GM18502 (cell line): ENCODE measurements around the gene KAT2B.
"Not testable (repeated sequence)": the region's sequence is repeated elsewhere in the genome, so short reads cannot be mapped to it uniquely, and the experiment has no call there.

Experiments
- ATAC-seq: cut with Tn5 transposase; IDR thresholded peaks from one replicate; pipeline ENCODE4 v1.9.1; 2021; ENCODE audit warnings: mild to moderate bottlenecking; ENCODE audit not compliant: unreplicated experiment, poor library complexity

Gene KAT2B

DNA sequence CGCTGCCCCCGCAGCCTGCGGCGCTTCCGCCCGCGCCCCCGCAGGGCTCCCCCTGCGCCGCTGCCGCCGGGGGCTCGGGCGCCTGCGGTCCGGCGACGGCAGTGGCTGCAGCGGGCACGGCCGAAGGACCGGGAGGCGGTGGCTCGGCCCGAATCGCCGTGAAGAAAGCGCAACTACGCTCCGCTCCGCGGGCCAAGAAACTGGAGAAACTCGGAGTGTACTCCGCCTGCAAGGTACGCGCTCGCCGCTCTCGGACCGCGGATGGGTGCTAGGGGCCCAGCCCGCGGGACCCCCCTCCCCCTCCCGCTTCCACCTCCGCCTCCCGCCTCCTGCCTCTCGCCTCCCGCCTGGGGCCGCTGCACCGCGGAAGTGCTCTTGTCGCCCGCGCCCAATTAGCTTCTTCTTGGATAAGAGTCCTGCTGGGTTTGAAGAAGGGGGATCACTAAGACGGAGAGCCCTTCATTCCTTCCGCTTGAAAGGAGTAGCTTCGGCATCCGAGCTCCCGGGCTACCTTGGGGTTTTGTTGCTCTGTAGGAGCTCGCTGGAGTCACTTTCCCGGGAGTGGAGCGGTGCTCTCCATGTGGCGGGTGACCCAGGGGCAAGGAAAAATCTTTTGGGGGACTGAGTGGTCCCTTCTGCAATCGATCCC lies 426 bp downstream of the KAT2B start:
- peak; percentile 39 for ATAC-seq

- ATAC-seq: peak; percentile 53
Observed at GRCh38 chr3:20041197-20041780, 1.0 kb downstream of the KAT2B start.

DNA sequence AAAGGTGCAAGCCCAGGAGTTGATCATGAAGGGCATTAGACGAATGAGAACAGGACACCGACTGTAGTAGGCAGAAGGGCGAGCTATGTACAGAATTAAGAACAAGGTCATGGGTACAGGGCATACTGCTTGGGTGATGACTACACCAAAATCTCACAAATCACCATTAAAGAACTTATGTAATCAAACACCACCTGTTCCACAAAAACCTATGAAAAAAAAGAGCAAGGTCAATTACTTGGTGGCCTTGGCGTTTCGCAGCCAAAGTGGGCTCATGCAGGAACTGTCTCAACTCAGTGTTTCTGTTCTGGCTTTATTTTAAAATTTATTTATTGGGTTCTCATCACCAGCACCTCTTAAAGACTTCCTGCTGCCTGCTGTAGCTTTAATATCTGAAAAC lies 2.1 kb downstream of the KAT2B start:
- ATAC-seq: no peak

DNA sequence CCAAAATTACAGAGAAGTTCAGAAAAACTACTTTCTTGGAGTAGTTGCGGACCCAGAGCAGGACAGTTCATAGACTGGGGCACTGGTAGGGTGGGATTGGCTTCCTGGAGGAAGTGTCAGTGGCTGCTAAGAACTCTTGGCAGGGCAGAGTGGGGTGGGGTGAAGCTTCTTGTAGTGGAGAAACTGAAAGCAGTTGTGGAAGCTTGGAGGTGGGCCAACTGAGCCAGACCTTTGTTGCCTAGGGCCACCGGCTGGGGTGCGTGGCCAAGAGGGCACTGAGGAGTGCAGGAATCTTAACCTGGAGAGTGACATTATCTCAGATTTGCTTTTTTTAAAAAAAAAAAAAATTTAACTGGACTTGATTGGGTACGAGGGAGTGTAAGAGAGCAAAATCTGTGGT lies 3.1 kb downstream of the KAT2B start:
- peak; percentile 29 for ATAC-seq

GRCh38 chr3:20043825-20044224 lies 3.6 kb downstream of the KAT2B start:
- ATAC-seq: no peak

- not testable (repeated sequence) for ATAC-seq
Observed at GRCh38 chr3:20045141-20045540, 4.9 kb downstream of the KAT2B start.

- ATAC-seq: no peak
Observed at GRCh38 chr3:20046556-20046955, 6.3 kb downstream of the KAT2B start.

- no peak for ATAC-seq
Observed at GRCh38 chr3:20047341-20047779, 7.1 kb downstream of the KAT2B start.

- ATAC-seq: no peak
Observed at GRCh38 chr3:20047976-20048883, 8.0 kb downstream of the KAT2B start.

DNA sequence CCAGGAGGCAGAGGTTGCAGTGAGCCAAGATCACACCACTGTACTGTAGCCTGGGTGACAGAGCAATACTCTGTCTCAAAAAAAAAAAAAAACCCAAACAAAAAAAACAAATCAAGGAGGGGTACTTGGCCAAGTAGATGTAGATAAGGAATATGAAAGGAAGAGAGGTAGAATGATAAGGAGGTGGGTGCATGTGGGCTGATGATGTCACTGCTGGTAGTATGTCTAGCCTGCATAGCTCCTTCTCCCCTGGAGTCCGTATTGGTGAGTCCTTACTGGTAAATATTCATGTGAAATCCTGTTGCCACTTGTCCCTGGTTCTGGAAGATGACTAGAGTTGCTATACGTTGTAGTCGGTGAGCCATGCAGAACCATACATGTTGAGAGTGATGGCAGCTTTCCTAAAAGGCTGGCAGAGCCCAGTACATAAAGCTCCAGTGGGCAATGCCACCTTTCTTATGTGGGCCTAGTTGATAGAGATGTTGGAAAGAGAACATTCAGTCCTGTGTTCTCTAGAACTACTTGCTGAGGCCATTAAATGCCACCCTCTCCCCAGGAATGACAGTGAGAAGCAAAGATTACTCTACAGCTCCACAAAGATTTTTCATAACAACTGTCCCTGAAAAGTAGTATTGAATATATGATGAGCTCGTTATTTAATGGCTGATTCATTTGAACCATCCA lies 11.0 kb downstream of the KAT2B start:
- ATAC-seq: no peak

DNA sequence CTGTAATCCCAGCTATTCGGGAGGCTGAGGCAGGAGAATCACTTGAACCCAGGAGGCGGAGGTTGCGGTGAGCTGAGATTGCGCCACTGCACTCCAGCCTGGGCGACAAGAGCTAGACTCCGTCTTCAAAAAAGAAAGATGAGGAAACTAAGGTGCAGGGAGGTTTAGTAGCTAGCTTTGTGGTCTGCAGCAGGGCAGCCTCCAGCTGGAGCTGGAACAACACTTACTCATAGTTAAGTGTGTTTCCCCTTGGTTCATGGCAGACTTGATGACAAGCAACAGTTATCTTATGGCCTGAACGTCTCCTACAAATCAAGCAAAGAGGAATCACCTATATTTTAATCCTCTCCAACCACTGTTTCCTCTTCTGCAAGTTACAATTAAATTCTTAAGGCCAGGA lies 12.6 kb downstream of the KAT2B start:
- no peak for ATAC-seq

DNA sequence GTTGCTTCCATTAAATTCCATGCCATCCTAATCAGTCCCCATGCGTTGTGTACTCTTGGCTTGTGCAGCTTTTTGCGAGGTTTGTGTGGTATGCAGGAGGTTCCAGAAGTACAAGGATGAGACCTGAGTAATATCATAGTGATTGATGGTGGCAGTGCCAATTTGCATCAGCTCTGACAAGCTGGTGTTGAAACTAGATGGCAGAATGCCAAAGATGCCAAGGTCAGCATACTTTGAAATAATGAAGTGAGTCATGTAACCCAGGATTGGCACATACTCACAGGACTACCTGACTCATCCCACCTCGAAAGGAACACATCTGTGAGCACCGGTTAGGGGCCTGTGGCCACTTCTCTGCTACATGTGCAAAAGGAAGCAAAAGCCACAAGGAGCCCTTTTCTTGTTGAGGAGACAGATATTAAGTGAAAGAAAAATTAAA lies 14.3 kb downstream of the KAT2B start:
- peak; percentile 83 for ATAC-seq

DNA sequence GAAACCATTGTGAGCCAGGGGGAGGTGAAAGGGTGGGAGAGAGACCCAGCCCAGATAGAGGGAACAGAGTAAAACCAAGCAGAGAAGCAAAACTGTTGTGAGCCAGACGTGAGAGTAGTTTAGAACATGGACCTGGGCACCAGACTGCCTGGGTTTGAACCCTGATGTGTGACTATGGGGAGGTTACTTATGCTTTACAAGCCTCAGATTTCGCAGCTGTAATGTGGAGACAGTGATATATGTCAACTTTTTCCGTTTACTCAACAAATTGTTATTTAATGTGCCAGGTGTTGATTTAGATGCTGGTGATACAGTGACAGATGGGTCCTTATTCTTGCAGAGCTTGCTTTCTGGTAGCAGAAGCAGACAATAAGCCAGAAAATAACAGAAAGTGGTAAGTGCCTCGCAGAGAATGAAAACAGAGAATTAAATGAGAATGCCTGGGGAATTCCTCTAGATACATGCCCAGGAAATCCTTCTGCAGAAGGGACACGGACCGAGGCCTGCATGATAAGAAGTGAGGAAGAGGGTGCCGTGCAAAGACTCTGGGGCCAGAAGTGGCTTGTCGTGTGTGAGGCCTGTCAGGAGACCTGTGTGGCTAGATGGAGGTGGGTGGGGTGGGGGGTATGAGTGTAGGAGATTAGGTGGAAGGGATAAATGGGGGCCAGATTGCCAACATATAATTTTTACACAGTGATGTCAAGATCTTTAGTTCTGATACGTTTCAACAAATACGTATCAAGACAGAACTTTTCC lies 15.0 kb downstream of the KAT2B start:
- ATAC-seq: peak; percentile 17

GRCh38 chr3:20055842-20056241 lies 15.6 kb downstream of the KAT2B start:
- no peak for ATAC-seq

GRCh38 chr3:20056725-20057611 lies 16.7 kb downstream of the KAT2B start:
- ATAC-seq: peak; percentile 59

GRCh38 chr3:20057612-20058180 lies 17.4 kb downstream of the KAT2B start:
- ATAC-seq: no peak

- ATAC-seq: no peak
Observed at GRCh38 chr3:20059929-20060328, 19.7 kb downstream of the KAT2B start.

DNA sequence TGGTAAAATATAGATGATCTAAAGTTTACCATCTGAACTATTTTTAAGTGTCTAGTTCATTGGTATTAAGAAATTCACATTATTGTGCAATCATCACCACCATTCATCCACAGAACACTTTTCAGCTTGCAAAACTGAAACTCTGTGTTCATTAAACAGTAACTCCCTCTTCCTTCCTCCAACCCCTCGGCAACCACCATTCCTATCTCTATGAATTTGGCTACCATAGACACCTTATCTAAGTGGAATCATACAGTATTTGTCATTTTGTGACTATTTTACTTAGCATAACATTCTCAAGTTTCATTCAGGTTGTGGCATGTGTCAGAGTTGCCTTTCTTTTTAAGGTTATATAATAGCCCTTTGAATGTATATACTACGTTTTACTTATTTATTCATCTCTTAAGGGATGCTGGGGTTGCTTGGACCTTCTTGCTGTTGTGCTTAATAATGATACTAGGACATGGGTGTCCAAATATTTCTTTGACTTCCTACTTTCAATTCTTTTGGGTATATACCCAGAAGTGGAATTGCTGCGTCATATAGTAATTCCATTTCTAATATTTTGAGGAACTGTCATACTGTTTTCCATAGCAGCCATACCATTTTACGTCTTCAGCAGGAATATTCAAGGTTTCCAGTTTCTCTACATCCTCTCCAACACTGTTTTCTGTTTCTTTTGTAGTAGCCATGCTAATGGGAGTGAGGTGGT lies 20.9 kb downstream of the KAT2B start:
- ATAC-seq: peak; percentile 55
